Glomerular visceral epithelial cell (primary cell): ENCODE data around the gene FGFRL1.

ENCODE experiments used
- DNase-seq: peaks from one replicate; pipeline ENCODE4 v3.0.0-alpha.2; 2016; ENCODE audit errors: extremely low spot score

The FGFRL1 gene, protein sequence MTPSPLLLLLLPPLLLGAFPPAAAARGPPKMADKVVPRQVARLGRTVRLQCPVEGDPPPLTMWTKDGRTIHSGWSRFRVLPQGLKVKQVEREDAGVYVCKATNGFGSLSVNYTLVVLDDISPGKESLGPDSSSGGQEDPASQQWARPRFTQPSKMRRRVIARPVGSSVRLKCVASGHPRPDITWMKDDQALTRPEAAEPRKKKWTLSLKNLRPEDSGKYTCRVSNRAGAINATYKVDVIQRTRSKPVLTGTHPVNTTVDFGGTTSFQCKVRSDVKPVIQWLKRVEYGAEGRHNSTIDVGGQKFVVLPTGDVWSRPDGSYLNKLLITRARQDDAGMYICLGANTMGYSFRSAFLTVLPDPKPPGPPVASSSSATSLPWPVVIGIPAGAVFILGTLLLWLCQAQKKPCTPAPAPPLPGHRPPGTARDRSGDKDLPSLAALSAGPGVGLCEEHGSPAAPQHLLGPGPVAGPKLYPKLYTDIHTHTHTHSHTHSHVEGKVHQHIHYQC

DNA sequence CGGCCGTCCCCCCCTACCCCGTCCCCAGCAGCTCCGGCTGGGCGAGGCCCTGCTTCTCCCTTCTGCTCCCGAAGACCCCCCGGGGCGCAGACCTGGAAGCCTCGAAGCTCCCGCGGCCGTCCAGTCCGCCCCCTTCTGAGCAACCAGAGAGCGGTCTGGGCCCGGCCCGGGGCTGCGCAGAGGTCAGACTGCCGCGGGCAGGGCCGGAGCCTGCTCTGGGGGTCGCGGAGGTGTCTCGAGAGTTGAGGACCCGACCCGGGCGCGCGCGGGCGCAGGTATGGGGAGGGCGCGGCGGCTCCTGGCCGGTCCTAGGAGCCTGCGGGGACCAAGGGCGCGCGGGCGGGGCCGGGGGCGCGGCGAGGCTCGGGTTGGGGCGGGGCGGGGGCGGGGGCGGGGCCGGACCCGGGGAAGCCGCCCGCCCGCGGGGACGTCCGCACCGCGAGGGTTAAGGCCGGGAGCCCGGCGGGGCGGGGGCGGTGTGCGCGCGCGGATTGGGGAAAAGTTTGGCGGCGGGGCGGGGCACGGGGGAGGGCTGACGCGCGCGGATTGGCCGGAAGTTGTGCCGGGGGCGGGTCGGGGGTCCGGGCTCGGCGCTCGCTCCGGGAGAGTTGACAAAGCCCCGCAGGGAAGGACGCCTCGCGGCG lies at the start of gene FGFRL1:
Gene FGFRL1 (plus strand): TSS at position 605 of the 644 bp plus-strand sequence. CDS start 860 bp downstream, outside the sequence.
- peak; percentile 92 for DNase-seq

DNA sequence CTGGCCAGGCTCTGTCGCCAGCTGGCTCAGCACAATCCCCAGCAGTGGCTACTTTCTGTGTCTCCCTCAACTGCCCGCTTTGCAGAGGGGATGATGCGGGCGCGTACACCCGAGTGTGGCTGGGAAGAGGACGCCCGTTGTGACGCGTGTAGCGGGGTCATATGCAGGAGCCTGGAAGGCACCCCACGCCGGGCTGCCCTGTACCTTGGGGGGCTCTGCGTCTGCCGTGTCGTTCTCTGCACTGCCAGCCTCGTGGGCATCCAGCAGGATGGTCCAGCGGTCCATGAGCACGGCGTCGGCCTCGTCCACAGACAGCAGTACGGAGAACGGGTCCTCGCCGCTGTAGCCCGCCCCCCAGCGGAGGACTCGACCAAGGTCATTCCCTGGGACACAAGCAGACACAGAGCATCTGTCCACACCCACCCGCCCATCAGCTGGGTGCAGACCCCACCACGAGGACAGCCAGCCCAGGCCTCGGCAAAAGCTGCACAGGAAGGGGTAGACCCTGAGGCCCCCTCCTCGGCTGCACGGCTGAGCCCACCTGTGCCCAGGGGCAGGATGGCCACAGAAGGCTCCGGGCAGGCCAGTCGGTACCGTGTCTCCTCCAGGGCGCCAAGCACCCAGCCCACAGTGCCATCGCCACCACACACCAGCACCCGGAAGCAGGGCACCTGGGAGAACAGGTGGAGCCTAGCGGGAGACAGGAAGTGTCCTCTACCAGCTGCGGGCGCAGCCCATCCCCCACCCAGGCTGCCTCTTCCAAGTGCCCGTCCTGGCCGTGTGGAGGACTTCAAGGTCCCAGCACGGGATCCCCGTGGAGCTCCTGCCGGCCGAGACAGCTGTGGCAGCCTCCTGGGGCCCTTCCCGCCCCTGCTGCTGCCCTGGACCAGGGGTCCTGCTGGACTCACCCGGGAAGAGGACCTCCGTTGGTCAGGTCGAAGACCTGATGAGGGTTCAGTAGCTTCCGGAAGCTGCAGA lies 48.9 kb upstream of the FGFRL1 start:
- no peak for DNase-seq

DNA sequence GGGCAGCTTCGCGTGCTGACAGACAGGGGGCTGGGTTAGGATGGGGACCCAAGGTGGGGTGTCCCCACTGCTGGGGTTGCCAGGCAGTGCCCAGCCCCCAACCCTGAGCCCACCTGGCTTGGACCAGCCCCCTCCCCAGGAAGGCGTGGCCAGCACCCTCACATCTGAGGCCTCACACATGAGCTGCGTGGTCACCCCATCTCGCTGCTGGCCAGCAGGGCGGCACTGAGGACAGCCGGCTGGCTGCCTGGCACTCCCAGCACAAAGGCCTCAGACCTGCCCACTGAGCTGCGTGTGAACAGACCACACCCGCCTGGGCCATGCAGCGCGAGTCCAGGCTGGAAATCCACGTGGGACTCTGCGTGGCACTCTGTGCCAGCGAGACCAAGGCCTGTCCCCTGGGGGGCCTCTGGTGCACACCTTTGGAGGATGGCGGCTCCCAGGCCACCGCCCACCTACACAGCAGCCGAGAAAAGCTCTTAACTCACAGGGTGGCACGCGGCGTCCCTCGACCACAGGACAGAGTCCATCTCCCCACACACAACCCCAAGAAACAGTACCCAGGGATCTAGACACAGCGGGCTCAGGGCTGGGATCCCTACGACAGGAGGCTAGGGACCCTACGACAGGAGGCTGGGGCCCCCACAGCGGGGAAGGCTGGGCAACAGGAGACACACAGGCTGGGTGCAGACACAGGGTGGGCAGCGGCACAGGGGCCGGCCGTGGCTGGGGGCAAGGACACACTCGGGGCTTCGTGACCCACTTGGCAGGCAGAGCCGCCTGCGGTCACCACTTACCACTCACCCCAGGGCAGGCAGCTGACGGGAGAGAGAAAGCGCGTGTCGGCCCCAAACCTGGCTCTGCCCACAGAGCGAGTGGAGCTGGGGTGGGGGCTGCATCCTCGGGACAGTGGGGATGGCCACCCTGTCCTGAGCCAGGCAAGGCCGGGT lies 47.9 kb upstream of the FGFRL1 start:
- no peak for DNase-seq

DNA sequence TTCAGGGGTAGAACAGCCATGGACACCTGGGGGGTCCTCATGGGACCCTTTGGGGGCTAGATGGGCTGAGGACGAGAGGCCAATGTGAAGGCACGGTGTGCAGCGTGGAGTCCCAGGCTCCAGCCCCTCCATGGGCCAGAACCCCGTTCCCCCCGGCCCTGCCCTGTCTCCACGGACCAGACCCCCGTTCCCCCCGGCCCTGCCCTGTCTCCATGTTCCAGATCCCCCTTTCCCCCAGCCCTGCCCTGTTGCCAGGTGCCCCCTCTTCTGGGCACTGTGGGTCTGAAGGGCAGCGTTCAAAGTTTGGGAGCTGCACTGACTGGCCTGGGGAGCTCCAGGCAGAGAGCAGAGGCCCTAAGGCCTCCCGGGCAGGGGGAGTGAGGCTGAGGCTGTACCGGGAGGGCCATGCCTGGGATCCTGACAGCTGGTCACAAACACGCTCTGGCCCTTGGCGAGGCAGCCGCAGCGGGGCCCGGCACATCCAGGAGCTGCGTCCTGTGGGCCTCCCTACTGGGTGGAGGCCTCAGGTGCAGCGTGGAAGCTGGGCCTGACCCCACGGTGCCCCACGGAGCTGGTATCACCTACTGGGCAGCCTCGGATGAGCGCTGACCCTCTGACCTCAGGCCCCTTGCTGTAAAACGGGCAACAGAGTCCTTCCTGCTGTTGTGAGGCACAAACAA lies 46.9 kb upstream of the FGFRL1 start:
- DNase-seq = no peak

DNA sequence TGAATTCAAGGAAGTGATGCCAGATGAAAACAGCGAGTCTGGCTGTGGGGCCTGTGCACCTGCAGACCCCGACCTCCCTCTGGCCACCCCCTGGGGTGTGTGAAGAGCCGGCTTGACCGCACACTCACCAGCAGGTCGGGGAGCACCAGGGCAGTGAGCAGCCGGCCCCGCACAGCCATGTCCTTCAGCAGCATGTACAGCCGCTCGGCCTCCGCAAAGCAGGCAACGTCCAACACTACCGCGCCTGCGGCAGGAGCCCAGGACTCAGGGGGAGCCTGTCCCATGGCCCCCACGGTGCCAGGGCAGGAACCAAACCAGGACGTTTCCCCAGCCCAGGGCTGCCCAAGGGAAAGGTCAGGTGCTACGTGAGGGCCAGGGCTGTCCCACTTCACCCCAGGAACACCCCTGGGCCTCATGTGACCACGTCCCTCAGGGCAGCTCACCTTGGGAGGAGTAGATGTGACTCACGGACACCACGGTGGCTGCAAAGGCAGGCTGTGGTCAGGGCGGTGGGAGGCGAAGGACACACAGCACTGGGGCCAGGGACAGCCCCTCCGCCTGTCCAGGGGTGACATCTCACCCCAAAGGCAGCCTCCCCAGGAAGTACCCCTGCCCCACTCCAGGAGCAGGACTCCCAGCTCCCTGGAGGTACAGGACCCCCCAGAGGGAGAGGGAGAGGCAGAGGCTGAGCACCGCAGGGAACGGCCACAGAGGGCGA lies 46.2 kb upstream of the FGFRL1 start:
- no peak for DNase-seq

DNA sequence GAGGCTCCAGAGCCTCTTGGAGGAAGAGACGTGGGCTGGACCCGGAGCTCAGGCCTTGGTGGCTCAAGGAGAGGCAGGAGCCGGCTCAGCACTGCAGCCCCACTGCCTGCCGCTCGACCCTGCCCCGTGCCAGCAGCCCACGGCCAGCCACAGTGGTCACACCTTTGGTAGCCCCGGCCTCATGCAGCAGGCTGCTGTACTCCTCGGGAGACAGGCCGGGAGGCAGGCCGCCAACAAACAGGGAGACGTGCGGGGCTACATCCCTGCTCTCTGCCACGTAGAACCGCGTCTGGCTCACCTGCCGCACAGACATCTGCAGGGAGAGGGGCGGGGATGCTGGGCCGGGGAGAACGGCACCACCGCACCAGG lies 45.7 kb upstream of the FGFRL1 start:
- no peak for DNase-seq

DNA sequence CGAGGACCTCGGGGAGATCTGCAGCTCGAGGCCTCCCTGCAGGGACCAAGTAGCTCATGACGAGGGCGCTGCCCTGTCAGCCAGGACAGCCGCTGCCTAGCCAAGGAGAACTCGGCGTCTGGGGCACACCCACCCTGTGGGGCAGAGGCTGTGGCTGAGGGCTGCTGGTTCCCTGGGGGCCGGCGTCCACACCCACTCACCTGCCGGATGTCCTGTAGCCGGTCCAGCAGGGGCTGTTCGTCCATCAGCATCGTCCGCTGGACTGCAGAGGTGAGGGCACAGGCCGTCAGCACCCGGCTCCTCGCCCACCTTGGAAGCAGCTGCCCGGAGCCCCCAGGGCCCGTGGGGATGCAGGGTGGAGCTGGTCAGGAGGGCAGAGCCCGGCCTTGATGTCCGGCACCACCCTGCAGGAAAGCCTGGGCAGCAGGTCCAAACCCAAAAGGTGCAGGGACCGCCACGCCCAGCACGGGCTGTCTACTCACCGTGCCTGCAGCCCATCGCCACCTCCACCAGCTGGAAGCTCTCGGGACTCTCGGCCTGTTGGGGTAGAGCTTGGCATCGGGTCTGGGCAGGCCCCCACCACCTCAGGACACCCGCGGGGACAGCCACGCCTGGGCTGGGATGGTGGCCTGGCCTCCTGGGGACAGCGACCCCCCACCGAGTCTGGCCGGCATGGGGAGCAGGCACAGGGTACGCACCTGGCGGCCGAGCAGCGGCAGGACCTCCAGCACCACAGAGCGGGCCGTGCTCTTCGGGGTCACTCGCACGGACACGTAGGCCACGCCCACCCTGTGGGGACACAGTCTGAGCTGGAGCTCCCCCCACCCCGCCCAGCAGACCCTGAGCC lies 44.9 kb upstream of the FGFRL1 start:
- no peak for DNase-seq

DNA sequence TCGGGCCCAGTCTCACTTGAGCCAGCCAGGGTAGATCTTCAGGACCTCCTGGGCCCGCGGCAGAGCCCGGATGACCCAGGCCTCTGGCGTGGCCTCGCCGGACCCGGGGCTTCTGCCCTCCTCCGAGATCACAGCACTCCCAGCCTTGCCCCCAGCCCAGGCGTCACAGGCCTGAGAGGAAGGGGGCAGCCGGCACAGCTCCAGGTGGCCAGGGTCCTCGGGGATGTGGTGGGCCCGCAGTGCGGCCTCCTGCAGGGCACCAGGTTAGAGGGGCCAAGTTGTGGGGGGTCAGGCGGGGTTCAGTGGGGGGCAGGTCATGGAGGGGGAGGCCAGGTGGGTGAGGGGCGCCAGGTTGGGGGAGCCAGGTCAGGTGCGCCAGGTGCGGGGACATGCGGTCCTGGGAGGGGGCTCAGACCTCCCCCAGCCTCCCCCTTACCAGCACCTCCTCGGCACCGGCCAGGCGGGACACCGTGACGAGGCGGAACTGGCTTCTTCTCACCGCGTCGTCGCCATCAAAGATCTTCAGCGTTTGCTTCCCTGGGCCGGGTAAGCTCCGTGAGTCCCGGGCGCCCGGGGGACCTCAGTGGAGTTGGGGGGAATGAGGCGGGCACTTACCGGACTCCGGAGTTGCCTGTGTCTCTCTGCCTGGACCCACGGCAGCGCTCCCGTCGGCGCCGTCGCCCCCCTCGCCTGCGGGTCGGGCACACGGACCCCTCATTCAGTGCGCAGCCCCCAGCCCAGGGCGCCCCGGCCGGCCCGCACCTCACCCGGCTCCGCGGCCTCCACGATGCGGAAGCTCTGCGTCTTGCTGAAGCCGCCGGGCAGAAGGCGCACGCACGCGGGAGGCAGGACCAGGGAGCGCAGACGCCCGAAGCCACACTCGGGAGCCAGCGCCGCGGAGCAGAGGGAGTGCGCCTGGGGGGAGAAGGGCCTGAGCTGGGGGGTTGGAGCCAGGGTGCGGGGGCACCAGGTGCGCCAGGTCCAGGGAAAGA lies 44.0 kb upstream of the FGFRL1 start:
- no peak for DNase-seq

DNA sequence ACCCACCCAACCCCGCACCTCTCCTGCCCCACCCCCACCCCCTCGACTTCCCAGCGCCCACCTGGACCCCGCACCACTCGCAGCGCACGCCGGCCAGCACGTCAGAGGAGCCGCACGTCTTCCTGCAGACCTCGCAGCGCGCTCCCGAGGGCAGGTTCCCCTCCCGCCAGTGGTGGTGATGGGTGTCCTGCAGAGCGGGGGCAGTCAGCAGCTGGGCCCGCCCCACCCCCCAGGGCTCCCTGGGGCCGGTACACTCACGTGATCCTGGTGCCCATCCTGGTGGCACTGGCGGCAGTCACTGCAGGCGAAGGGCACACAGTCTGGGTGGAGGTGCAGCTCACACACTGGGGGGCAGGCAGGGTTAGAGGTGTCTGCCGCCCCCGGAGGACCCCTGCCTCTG lies 43.2 kb upstream of the FGFRL1 start:
- no peak for DNase-seq

DNA sequence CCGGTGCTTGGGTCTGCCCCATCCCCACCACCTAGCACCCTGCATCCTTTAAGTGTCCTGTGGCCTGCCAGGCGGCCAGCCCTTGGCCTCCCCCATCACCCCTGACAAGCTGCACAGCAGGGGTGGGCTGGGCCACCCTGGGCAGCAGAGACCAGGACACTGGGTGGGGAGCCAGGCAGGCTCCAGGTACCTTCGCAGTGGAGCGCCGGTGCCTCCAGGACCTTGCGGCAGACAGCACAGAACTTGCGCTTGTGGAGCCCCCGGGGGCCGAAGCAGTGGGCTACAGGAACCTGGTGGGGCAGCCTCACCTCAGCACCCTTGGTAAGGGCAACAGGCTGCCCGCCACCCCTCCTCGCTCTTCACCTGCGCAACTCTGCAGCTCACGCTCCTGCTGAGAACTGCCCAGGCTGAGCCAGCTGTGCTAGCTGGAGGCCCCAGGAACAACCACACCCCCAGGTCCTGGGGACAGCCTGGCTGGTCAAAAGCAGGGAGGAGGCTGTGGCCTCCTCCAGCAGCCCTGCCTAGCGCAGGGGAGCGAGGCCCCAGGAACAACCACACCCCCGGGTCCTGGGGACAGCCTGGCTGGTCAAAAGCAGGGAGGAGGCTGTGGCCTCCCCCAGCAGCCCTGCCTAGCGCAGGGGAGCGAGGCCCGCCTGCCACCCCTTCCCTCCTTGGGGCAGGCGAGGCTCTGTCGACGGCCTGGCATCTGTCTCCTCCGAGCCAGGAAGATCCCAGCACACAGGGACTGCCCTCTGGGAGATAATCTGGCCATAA lies 42.6 kb upstream of the FGFRL1 start:
- no peak for DNase-seq

DNA sequence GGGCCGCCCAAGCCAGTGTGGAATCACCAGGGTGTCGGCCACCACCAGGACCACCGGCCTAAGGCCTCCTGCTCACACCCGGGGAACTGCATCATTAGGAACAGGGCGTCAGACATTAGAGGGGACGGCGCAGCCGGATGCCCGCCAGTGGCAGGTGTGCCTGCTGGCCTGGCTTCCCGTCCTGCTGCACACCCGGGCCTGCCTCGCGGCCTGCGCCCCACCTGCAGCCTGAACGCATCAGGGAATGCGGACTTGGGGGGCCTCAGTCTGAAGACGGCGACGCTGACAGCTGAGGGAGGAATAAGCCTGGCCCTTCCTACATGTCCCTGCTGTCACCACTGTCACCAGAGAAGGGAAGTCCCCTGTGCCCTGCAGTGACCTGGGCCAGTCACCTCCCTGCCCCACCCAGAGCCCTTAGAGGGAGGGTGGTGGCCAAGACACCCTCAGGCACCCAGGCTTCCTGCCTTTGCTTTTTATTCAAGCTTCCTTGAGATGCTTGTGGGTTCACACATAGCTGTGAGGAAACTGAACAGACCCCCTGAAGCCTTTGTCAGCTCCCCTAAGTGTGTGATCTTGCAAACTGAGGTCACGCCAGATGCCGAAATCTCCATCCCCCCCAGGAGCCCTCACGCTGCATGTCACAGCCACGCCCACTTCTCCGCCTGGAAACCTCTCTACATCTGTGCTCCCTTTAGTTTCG lies 41.2 kb upstream of the FGFRL1 start:
- DNase-seq = no peak

DNA sequence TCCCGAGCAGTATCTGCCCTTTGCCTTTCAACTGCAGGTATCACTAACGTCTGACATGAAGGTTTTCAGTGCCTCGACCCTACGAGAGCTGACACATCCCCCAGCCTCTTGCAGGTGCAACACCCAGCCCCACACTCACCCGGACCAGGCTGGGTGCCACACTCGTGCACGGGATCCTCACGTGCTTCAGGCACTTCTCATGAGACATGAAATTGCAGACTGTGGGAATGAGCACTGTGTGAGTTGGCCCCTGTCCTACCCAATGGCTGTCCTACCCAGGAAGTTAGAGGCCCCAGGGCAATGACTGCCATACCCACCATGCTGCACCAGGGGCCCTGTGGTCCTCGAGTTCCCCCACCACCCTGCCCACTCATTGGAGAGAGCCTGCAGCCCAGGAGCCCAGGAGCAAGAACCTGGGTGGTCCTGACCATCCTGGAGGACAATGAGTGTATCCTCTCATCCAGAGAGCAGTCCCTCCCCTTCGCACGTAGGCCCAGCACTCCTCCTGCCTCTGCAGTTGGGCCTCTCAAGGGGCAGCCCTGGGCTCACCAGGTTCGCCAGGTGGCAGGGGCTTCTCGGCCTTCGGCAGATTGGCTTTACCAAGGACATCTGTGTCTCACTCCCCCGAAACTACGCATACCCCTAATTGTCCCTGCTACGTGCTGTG lies 40.4 kb upstream of the FGFRL1 start:
- no peak for DNase-seq

DNA sequence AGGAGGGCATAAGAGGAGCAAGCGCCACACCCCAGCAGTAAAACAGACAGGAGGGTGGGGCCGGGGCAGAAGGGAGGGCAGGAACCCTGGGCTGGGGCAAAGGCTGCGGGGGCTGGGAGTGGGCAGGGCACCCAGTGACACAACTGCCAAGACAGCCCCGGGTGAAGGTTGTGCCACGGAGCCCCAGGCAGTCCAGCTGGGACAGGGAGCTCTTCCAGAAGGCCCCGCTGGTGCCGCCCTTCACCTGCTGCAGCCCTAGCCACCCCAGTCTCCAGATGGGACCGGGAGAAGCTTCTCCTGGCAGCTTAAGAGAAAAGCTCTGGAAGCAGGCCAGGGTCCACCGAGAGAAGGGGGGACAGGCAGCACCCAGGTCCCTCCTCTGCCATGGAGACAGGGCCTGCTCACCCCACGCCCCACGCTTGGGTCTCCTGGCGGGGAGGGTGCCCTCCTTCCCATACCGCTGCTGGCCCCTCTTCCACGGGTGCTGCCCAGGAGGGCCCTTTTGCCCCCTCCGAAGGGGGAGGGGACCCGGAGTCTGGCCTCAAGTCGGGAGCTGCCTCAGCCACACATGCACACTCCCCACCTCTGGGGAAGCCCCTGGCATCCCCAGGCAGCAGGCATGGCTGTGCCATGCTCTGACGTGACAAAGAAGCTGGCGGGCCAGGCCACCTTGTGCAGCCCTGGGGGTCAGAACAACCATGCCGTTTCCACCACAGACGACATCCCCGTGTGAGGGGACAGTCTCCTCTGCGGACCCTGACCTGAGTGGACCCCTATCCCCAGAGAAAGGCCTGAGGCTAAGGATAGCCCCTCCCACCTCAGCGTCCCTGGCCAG lies 39.5 kb upstream of the FGFRL1 start:
- DNase-seq = no peak

DNA sequence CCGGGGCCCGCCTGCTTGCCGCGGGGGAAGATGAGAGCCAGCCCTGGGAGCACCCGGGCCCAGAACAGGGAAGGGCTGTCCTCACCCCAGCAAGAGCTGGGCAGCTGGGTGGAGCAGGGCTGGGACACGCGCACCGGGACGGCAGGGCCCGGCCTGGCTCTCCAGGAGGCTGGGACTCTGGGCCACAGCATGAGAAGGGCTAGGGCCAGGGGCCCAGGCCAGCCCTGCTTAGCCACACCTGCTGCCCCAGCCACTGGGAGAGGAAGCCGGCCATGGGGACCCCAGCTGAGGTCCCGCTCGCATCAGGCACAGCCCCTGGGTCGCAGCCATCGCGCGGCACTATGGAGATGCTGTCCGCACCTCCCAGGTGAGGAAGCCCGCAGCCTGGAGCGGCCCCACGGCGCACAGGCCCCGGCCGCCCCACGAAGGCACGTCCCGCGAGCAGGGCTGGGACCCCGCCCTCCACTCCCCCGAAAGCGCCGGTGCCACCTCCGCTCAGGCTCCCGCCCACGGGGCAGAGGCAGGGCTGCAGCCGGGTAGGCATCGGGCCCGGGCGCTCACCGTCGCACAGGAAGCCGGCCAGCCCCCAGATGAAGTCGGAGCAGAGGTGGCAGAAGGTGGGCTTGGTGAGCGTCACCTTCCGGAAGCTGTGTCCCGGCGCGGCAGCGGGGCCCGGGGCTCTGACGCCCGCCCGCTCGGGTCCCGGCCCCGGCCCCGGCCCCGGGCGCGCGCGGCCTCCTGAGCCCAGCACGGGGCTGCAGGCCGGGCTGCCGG lies 38.6 kb upstream of the FGFRL1 start:
- peak; percentile 31 for DNase-seq
